Effector memory CD8-positive, alpha-beta T cell (primary cell): ENCODE data around the gene OR1S1.
"Not testable (repeated sequence)": the region's sequence is repeated elsewhere in the genome, so short reads cannot be mapped to it uniquely, and the experiment has no call there.

ENCODE experiments used
- ATAC-seq: fragments of 150-1000 bp; cut with Tn5 transposase; replicated peaks from 2 replicates; pipeline ENCODE4 v1.10.0; 2021; ENCODE audit warnings: mild to moderate bottlenecking, moderate library complexity
- DNase-seq, 3 experiments: peaks; one replicate each; pipeline ENCODE4 v3.0.0; 2021
- H3K27ac Mint-ChIP-seq, 2 donors: one replicate each; pipeline ENCODE4 v1.8.0; 2022; ENCODE audit warnings: mild to moderate bottlenecking in 2 of 2, mixed read lengths in 2 of 2, moderate library complexity in 2 of 2
- H3K27me3 Mint-ChIP-seq, 2 donors: one replicate each; pipeline ENCODE4 v1.8.0; 2022; ENCODE audit warnings: mixed read lengths in 2 of 2
- H3K36me3 Mint-ChIP-seq: one replicate; pipeline ENCODE4 v1.8.0; 2022; ENCODE audit warnings: mild to moderate bottlenecking, moderate library complexity, mixed read lengths; ENCODE audit not compliant: insufficient read depth
- H3K4me1 Mint-ChIP-seq, 2 donors: one replicate each; pipeline ENCODE4 v1.8.0; 2022; ENCODE audit warnings: low read depth in 2 of 2, mixed read lengths in 2 of 2
- H3K4me3 Mint-ChIP-seq, 2 donors: one replicate each; pipeline ENCODE4 v1.8.0; 2022; ENCODE audit warnings: mild to moderate bottlenecking in 2 of 2, mixed read lengths in 2 of 2, moderate library complexity in 2 of 2
- H3K9me3 Mint-ChIP-seq, 2 donors: one replicate each; pipeline ENCODE4 v1.8.0; 2022; ENCODE audit warnings: mixed read lengths in 2 of 2
- total RNA-seq, 9 experiments: gene quantifications; one replicate each; lab custom pipeline; 2026; lab: John Stamatoyannopoulos, UW

The OR1S1 gene
- total RNA-seq: 0 reads per million in 9 experiments

- H3K27me3 Mint-ChIP-seq: peaks cover 14% of the 10 kb centered on the region in 2 donors
- not testable (repeated sequence) for H3K4me1 Mint-ChIP-seq, H3K9me3 Mint-ChIP-seq, H3K27ac Mint-ChIP-seq, H3K36me3 Mint-ChIP-seq, H3K4me3 Mint-ChIP-seq, DNase-seq, ATAC-seq
Observed at GRCh38 chr11:58212420-58212819, at the start of gene OR1S1. Gene OR1S1 (plus strand): TSS chr11:58212720.

GRCh38 chr11:58164389-58164788 lies 48.1 kb upstream of the OR1S1 start:
- DNase-seq (no peak), ATAC-seq (no peak)
- Mint-ChIP-seq H3K27ac (no peak overlapping the region), H3K36me3 (no peaks in the 10 kb centered on the region), H3K4me3 (no peak overlapping the region), H3K4me1 (no peaks in the 10 kb centered on the region), H3K27me3 (peaks cover 10 to 13% of the 10 kb centered on the region in 2 donors), H3K9me3 (peaks cover 0 to 2% of the 10 kb centered on the region in 2 donors)

GRCh38 chr11:58164990-58165389 lies 47.5 kb upstream of the OR1S1 start:
- Mint-ChIP-seq H3K36me3 (no peaks in the 10 kb centered on the region), H3K27me3 (peaks cover 13 to 15% of the 10 kb centered on the region in 2 donors), H3K9me3 (peaks cover 0 to 2% of the 10 kb centered on the region in 2 donors), H3K4me3 (no peak overlapping the region), H3K27ac (no peak overlapping the region), H3K4me1 (no peaks in the 10 kb centered on the region)
- DNase-seq (no peak), ATAC-seq (no peak)

GRCh38 chr11:58165504-58166106 lies 46.9 kb upstream of the OR1S1 start:
- no peak for DNase-seq
- H3K36me3 Mint-ChIP-seq: no peaks in the 10 kb centered on the region
- no peak overlapping the region for H3K4me3 Mint-ChIP-seq
- no peak for ATAC-seq
- H3K4me1 Mint-ChIP-seq: no peaks in the 10 kb centered on the region
- no peaks in the 10 kb centered on the region for H3K9me3 Mint-ChIP-seq
- H3K27me3 Mint-ChIP-seq: peaks cover 13 to 16% of the 10 kb centered on the region in 2 donors
- no peak overlapping the region for H3K27ac Mint-ChIP-seq

GRCh38 chr11:58177409-58178054 lies 35.0 kb upstream of the OR1S1 start:
- H3K27ac Mint-ChIP-seq: no peak overlapping the region
- H3K36me3 Mint-ChIP-seq: peaks cover 3% of the 10 kb centered on the region
- H3K4me3 Mint-ChIP-seq: no peak overlapping the region
- DNase-seq (no peak), ATAC-seq (no peak)
- H3K9me3 Mint-ChIP-seq: no peaks in the 10 kb centered on the region
- peaks cover 39 to 45% of the 10 kb centered on the region in 2 donors for H3K27me3 Mint-ChIP-seq
- H3K4me1 Mint-ChIP-seq: no peaks in the 10 kb centered on the region

- ATAC-seq (no peak), DNase-seq (no peak)
- no peaks in the 10 kb centered on the region for H3K9me3 Mint-ChIP-seq
- H3K27me3 Mint-ChIP-seq: peaks cover 39 to 45% of the 10 kb centered on the region in 2 donors
- no peaks in the 10 kb centered on the region for H3K4me1 Mint-ChIP-seq
- peaks cover 3% of the 10 kb centered on the region for H3K36me3 Mint-ChIP-seq
- no peak overlapping the region for H3K4me3 Mint-ChIP-seq
- no peak overlapping the region for H3K27ac Mint-ChIP-seq
Observed at GRCh38 chr11:58178444-58178843, 34.1 kb upstream of the OR1S1 start.

GRCh38 chr11:58179648-58180047 lies 32.9 kb upstream of the OR1S1 start:
- DNase-seq (no peak), ATAC-seq (no peak)
- Mint-ChIP-seq H3K4me3 (no peak overlapping the region), H3K9me3 (no peaks in the 10 kb centered on the region), H3K36me3 (peaks cover 3% of the 10 kb centered on the region), H3K27me3 (peaks cover 39 to 56% of the 10 kb centered on the region in 2 donors), H3K4me1 (no peaks in the 10 kb centered on the region), H3K27ac (no peak overlapping the region)

- Mint-ChIP-seq H3K27me3 (peaks cover 12 to 23% of the 10 kb centered on the region in 2 donors), H3K9me3 (no peaks in the 10 kb centered on the region), H3K4me1 (no peaks in the 10 kb centered on the region), H3K36me3 (no peaks in the 10 kb centered on the region), H3K27ac (no peak overlapping the region), H3K4me3 (no peak overlapping the region)
- ATAC-seq (no peak), DNase-seq (no peak)
Observed at GRCh38 chr11:58186938-58187337, 25.6 kb upstream of the OR1S1 start.

GRCh38 chr11:58188770-58189169 lies 23.8 kb upstream of the OR1S1 start, which contains the start of gene OR9Q2:
Gene OR9Q2 (plus strand): TSS chr11:58189070. CDS start chr11:58190491, 1,421 bp downstream.
- H3K4me3 Mint-ChIP-seq: no peak within 1 kb of the TSS
- H3K27me3 Mint-ChIP-seq: peaks cover 12 to 22% of the 10 kb centered on the region in 2 donors

GRCh38 chr11:58192229-58192628 lies 20.3 kb upstream of the OR1S1 start:
- H3K36me3 Mint-ChIP-seq: no peaks in the 10 kb centered on the region
- no peak for ATAC-seq
- no peak for DNase-seq
- H3K4me3 Mint-ChIP-seq: no peak overlapping the region
- H3K9me3 Mint-ChIP-seq: no peaks in the 10 kb centered on the region
- no peak overlapping the region for H3K27ac Mint-ChIP-seq
- no peaks in the 10 kb centered on the region for H3K4me1 Mint-ChIP-seq
- H3K27me3 Mint-ChIP-seq: peaks cover 12% of the 10 kb centered on the region in 2 donors

More at GRCh38 chr11:58188770-58189169, 23.8 kb upstream of the OR1S1 start, which contains the start of gene OR9Q2:
- DNase-seq (no peak), ATAC-seq (no peak)
- H3K27ac Mint-ChIP-seq: no peak within 1 kb of the TSS
- no peaks in the 10 kb centered on the region for H3K36me3 Mint-ChIP-seq
- H3K9me3 Mint-ChIP-seq: no peaks in the 10 kb centered on the region
- no peaks in the 10 kb centered on the region for H3K4me1 Mint-ChIP-seq

- no peak overlapping the region for H3K27ac Mint-ChIP-seq
- ATAC-seq (no peak), DNase-seq (no peak)
- no peaks in the 10 kb centered on the region for H3K36me3 Mint-ChIP-seq
- H3K9me3 Mint-ChIP-seq: no peaks in the 10 kb centered on the region
- H3K4me1 Mint-ChIP-seq: no peaks in the 10 kb centered on the region
- H3K4me3 Mint-ChIP-seq: no peak overlapping the region
- peaks cover 12% of the 10 kb centered on the region in 2 donors for H3K27me3 Mint-ChIP-seq
Observed at GRCh38 chr11:58193391-58193790, 19.1 kb upstream of the OR1S1 start.

- H3K9me3 Mint-ChIP-seq: peaks cover 0 to 4% of the 10 kb centered on the region in 2 donors
- H3K36me3 Mint-ChIP-seq: no peaks in the 10 kb centered on the region
- no peak overlapping the region for H3K27ac Mint-ChIP-seq
- H3K27me3 Mint-ChIP-seq: peaks cover 5 to 6% of the 10 kb centered on the region in 2 donors
- ATAC-seq (no peak), DNase-seq (no peak)
- no peak overlapping the region for H3K4me3 Mint-ChIP-seq
- no peaks in the 10 kb centered on the region for H3K4me1 Mint-ChIP-seq
Observed at GRCh38 chr11:58195939-58196338, 16.6 kb upstream of the OR1S1 start.

- ATAC-seq (no peak), DNase-seq (no peak)
- Mint-ChIP-seq H3K4me1 (no peaks in the 10 kb centered on the region), H3K4me3 (no peak overlapping the region), H3K36me3 (no peaks in the 10 kb centered on the region), H3K27me3 (peaks cover 14 to 21% of the 10 kb centered on the region in 2 donors), H3K27ac (no peak overlapping the region), H3K9me3 (peaks cover 8% of the 10 kb centered on the region in 2 donors)
Observed at GRCh38 chr11:58199271-58199670, 13.2 kb upstream of the OR1S1 start.

- Mint-ChIP-seq H3K27me3 (peaks cover 22 to 32% of the 10 kb centered on the region in 2 donors), H3K4me1 (no peaks in the 10 kb centered on the region), H3K4me3 (no peak within 1 kb of the TSS), H3K9me3 (peaks cover 5 to 8% of the 10 kb centered on the region in 2 donors), H3K36me3 (no peaks in the 10 kb centered on the region), H3K27ac (no peak within 1 kb of the TSS)
- DNase-seq: no peak
- no peak for ATAC-seq
Observed at GRCh38 chr11:58204042-58204441, 8.5 kb upstream of the OR1S1 start, which contains the start of gene OR1S2. Gene OR1S2 (minus strand): TSS chr11:58204142. CDS start chr11:58204142, 0 bp downstream.
